Hematopoietic multipotent progenitor cell treated with erythropoietin and hydrocortisone succinate and interleukin-3 and kit ligand, for 8 days (in vitro differentiated cells): Measurements from ENCODE around the gene MYO18B.
"Not testable (repeated sequence)": the region's sequence is repeated elsewhere in the genome, so short reads cannot be mapped to it uniquely, and the experiment has no call there.

Experiments used
- DNase-seq: peaks from one replicate; pipeline ENCODE4 v3.0.0-alpha.2; 2015

MYO18B gene

GRCh38 chr22:25959818-25960774 lies 218.1 kb downstream of the MYO18B start:
- DNase-seq, result no peak

DNA sequence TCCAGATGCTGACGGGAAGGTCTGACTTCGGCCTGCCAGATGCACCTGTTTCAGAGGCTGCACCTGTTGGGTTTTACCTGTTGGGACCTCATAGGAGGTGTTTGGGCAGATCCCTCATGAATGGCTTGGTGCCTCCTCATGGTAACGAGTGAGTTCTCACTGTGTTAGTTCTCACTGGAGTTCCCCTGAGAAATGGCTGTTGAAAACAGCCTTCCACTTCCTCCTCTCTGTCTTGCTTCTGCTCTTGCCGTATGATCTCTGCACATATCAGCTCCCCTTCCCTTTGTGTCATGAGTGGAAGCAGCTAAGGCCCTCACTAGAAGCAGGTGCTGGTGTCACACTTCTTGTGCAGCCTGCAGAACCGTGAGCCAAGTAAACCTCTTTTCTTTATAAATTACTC lies 219.7 kb downstream of the MYO18B start:
- DNase-seq, result no peak

- DNase-seq, result no peak
Measured at GRCh38 chr22:25962711-25963110, 220.7 kb downstream of the MYO18B start.

DNA sequence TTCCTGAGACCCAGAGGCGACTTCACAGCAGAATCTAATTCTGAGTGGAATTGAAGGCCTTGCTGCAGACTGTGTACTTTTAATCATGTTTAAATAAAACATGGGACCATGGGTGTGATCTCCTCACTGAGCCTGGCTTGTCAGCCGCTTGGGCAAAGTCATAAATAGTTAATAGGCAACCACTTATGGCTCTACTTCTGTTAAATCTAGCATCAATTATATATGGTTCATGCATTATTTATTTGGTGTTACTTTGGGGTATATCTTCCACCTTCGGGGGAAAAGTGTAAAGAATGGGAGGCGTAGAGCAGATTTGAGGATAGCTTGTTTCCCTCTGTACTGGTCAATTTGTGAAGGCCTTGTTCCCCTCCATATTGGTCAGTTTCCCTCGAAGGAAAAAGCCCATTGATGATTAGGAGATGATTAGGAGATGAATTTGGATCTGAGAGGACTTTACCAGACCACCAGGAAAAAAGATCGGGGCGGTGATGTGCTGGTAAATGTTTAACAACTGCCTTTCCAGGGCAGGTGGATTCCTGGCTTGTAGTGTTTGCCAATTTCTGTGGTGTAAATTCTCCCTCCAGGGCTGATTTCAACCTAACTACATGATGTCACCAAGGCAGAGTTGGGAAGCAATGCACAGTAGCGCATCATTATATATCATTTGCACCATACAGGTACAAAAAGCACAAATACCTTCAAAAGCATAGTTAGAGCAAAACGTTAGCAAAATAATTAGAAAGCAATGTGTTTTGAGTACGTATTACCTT lies 223.2 kb downstream of the MYO18B start:
- DNase-seq, result no peak

- DNase-seq, result no peak
Measured at GRCh38 chr22:25966448-25966913, 224.5 kb downstream of the MYO18B start.

- DNase-seq, result no peak
Measured at GRCh38 chr22:25969286-25969685, 227.3 kb downstream of the MYO18B start.

- DNase-seq, result no peak
Measured at GRCh38 chr22:25969901-25970300, 227.9 kb downstream of the MYO18B start.

GRCh38 chr22:25970374-25970911 lies 228.5 kb downstream of the MYO18B start:
- DNase-seq, result no peak

DNA sequence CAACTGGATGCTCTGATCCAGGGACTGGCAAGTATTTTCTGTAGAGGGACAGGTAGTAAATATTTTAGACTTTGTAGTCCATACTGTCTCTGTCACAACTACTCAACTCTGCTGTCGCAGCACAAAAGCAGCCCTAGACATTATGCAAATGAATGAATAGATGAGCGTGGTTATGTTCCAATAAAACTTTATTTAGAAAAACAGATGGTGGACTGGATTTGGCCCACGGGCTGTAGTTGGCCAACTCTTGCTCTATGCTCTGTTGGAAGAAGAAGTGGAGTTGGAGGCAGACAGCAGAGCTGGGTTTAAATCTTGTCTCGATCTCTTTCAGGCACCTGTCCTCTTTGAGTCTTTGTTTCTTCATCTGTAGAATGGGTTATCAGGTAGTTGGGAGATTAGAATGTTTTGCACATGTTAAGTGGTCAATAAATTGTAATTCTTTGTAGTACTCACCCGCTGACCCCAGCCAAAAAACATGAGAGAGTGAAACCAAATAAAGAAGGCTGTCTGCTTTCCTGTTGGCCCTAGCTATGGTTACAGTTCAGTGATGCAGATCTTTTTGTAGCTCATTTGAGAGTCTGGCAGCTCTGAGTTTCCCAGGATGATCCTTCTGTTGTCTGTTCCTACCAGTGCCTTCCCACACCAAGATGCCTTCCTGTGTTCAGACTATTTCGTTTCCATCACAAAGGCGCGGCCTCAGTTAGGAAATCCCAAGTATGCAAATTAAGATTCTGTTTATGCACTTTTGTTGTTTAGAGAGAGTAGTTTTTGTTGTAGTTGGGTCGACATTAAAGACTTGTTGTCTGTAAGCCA lies 229.2 kb downstream of the MYO18B start:
- DNase-seq, result no peak

DNA sequence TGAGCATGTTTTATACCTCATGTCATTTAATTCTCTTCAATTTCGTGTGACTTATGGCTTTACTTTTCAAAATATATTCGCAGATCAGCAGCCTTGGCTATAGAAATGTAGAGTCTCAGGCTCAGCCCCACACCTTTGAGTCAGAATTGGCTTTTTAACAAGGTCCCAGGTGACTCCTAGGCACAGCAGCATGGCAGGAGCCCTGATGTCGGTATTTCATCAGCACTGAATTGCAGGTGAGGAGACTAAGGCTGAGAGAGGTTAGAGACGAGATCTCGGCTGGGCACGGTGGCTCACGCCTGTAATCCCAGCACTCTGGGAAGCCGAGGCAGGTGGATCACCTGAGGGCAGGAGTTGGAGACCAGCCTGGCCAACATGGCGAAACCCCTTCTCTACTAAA lies 230.4 kb downstream of the MYO18B start:
- DNase-seq, result no peak

- DNase-seq, result no peak
Measured at GRCh38 chr22:25976356-25976755, 234.4 kb downstream of the MYO18B start.

DNA sequence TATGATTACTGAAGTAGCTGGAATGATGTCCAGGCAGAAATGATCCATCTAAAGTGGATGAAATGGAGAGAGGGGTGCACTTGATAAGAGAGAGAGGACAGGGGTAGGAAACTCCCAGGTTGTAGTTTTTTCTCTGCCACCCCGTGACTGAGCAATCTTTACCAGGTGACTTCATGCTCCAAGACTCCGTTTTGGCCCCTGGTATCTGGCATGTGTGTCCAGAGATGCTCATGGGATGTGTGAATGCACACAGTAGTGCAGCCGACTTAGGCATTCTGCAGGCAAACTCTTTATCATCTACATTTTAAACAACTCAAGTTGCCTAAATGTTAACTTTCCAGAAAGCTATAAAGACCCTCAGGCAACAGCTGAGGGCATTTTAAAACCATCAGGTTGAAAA lies 238.0 kb downstream of the MYO18B start:
- no peak for DNase-seq

- not testable (repeated sequence) for DNase-seq
Measured at GRCh38 chr22:25984911-25985310, 242.9 kb downstream of the MYO18B start.

DNA sequence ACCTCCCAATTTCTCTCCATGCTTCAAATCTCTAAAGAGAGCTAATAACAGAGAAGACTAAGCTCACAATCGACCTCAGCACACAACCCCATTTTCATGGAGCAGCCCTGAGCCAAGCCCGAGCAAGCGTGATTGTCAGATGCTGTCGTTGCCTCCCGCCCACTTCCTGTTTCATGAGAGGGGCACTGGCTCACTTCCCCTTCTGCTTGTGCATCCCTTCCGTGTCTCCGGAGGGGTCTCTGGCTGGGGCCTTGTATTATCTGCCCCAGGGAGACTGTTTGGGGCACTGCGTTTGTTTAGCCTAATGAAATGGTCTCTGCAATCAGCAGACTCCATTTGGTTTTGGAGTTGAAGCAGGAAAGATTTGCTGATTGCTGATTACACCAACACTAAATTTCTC lies 246.0 kb downstream of the MYO18B start:
- DNase-seq, result no peak

GRCh38 chr22:25990940-25991339 lies 249.0 kb downstream of the MYO18B start:
- no peak for DNase-seq

DNA sequence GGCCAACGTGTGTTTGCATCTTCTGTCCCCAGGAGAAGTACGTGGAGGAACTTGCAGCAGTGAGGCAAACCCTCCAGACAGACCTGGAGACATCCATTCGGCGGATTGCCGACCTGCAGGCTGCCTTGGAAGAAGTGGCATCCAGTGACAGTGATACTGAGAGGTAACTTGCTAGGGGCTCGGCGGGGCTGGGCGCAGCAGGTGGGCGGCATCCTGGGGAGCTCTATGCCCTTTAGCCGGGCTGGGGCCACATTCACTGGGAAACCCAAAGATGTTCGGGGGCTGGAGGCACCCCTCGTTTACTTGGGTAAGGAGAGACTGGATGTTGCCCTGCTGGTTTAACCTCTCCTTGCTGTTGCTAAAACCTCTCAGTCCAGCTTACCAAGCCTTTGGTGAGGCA lies 250.3 kb downstream of the MYO18B start:
- no peak for DNase-seq

- no peak for DNase-seq
Measured at GRCh38 chr22:25996669-25997068, 254.7 kb downstream of the MYO18B start.

- no peak for DNase-seq
Measured at GRCh38 chr22:25997886-25998775, 256.1 kb downstream of the MYO18B start.

DNA sequence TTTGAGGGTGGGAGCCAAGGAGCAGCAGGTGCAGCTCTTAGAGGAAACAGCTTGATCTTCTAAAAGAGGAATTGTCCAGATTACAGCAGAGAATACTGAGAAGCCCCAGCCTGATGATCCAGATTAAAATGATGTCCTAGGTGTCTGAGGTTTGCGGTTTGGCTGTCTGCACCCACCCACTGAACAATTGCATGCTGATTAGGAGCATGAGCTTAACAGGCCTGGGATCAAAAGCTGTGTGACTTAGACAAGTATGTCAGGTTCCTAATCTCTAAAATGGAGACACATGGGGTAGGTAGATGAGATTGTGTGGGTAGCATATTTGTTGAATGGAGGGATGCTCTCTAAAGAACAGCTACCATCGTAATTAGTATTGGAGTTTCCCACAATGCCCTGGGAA lies 260.5 kb downstream of the MYO18B start:
- DNase-seq, result no peak

DNA sequence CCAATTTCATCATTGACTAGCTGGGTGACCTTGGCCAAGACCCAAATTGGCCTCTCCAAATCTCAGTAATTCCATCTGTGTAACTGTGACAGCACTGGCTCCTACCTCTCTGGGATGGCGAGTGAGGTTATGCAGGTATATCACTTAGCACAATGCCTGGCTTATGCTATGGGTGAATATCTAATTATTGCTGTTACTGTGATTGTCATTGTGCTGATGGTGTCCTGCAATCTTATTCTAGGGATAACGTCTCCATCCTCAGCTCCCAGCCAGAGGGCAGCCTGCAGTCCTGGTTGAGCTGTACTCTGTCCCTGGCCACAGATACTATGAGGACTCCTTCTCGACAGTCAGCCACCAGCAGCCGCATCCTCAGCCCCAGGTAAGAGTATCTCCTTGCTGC lies 262.5 kb downstream of the MYO18B start:
- no peak for DNase-seq

- DNase-seq, result no peak
Measured at GRCh38 chr22:26008587-26008986, 266.6 kb downstream of the MYO18B start.

GRCh38 chr22:26016916-26017315 lies 274.9 kb downstream of the MYO18B start:
- no peak for DNase-seq
